HG03103 (cell line): ENCODE results near the gene GABBR2.

Source experiments
- ATAC-seq: cut with Tn5 transposase; IDR thresholded peaks from one replicate; pipeline ENCODE4 v1.9.1; 2021; ENCODE audit warnings: low read depth; ENCODE audit not compliant: unreplicated experiment

GABBR2 gene

DNA sequence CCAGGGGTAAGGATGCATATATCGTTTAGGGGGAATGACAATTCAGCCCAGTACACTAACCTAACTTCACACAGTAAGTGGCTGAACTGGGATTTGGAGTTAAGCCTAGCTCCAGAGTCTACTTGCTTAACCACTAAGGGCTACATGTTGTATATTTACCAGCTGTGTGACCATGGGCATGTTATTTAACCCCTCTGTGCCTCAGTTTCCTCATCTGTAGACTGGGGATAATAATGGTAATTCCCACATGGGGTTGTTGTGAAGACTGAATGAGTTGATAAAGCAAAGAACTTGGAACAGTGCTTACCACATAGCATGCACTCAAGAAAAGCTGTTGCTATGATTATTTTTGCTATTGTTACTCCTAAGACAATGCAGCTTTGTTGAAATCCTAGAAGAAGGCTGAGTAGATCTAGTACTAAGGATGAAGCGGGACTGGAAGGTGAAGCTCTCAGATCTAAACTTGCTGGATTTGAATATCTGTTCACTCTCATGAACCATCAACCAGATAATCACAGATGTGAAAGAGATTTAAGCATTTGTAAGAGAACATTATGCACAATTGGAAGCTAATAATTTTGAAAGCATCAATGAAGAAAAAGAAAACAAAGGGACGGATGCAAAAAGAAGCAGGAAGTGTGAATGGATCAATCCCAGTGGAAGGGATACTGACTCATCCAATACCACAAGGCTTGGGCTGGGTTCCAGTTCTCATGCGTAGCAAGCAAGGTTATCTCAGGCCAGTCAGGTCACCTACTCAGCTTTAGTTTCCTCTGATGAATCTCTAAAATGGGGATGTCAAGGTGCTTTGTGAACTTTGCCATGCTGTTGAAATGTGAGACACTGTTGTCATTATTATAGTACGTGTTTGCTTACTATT, 374.8 kb downstream of the GABBR2 start:
- no peak for ATAC-seq

DNA sequence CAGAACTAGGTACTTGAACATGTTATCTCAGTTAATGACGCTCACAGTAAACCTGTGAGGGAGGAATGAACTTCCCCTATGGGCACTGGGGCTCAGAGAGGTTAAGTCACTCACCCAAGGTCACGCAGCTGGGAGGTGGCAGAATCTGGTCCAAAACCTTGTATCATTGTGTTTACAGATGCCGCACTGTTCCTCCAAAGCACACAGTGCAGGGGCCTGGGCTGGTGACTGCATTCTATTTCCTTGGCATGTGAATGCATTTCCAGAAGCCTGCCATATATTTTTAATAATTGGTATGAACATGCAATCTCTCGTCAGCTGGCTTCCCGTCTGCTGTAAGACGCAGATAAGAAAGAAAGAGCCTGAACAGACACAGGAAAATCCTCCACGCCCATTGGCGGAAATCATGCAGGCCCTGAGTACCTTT, 376.3 kb downstream of the GABBR2 start:
- no peak for ATAC-seq

DNA sequence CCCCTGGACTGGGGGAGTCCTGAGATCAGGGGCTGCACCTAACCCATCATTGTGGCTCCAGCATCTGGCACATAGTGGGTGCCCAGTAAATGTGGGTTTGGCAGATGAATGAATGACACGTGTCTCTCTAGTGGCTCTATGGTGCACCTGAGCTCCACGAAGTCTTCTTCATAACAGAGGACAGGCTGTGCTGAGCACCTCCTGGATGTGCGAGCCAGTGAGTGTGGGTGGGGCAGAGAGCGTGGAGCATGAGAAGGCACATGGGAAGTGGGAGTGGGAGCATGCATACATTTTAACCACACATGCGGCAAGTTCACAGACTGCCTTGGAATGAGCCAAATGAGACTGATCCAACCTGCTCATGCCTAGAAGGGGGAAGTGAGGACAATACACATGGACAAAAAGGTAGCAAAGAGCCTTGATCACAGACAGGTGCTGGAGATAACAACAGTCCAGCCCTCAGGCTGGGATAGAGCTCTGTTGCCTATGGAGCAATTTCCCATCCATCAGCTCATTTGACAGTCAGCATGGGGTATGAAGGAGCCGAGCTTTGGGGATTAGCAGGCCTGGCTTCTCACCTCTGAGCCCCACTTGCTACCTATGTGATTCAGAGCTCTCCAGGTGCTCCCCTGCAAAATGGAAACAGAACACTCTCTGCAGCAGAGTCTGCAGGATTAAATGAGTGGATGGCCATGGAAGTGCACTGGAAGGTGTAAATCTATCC, 377.0 kb downstream of the GABBR2 start:
- ATAC-seq: no peak

DNA sequence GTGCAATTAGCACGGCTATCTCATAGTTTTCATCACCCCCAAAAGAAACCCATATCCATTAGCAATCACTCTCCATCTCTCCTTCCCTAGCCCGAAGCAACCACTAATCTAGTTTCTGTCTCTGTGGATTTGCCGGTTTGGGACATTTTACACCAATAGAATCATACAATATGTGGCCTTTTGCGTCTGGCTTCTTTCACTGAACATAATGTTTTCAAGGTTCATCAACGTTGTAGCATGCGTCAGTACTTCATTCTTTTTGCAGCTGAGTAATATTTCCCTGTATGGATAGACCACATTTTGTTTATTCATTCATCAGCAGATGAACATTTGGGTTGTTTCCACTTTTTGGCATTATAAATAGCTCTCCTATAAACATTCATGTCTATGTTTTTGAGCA, 377.9 kb downstream of the GABBR2 start:
- ATAC-seq: no peak

DNA sequence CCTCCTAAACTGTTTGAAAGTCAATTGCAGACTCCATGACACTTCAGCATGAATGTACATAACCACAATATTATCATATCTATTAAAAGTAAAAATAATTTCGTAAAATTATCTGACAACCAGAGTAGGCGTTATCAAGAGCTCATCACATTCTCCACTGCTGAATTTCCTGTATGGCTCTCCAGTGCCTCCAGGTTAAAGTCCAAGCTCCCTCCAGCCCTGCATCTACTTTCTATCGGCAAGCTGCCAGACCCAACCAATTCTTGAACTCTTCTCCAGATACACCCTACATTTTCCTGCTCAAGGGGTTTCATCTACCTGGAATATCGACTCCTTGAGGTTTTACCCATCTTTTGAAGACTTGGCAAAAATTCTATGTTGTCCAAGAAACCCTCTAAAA, 378.8 kb downstream of the GABBR2 start:
- no peak for ATAC-seq

DNA sequence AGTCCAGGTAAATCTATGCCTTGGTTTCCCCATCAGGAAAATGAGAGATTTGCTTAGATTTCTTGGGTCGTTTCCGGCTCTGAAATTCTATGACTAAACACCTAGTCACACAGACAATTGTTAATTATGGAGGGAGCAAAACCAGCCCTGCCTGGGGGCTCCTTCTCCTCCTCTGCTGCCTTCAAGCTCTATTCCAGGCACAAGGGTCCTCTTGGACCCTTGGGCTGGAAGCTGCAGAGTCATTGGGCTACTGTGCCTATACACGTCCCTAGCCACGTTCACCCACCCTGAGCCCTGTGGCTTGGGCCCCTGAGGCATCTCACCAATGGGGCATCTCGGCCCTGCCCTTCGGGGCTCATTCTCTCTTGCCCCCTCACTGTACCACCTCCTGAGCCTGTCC, 379.5 kb downstream of the GABBR2 start:
- ATAC-seq: no peak

DNA sequence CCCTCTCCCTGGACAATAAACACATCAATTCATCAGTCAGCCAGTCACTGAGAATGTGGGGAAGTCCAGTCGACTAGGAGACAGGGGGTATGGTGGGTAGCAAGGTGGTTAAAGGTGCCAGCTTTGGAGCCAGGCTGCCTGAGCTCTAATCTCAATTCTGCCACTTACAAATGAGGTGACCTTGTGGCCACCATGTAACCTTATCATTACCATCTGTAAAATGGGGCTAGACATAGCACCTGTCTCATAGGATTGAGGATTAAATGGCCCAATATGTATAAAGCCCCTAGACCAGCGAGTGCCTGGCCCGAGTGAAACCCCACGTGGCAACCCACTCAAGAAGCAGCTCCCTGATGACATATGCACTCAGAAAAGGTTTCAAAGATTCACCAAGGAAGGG, 380.0 kb downstream of the GABBR2 start:
- ATAC-seq: no peak

DNA sequence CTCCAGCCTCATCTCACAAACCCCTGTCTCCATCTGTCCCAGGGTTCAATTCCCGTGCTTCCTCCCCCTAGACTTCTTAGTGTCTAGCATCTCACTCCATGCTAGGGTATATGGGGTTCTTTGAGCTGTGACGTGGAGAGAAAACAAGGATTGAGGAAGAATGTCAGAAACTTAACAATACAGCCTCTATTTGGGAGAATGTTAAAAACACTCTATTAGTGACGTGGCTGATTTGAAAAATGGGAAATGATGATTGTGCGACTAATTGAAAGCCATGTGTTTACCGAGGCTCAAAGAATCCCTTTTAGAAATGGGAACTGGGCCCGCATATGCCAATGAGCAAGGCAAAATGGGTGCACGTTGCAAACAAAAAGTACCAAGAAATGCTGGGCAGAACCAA, 380.6 kb downstream of the GABBR2 start:
- no peak for ATAC-seq

DNA sequence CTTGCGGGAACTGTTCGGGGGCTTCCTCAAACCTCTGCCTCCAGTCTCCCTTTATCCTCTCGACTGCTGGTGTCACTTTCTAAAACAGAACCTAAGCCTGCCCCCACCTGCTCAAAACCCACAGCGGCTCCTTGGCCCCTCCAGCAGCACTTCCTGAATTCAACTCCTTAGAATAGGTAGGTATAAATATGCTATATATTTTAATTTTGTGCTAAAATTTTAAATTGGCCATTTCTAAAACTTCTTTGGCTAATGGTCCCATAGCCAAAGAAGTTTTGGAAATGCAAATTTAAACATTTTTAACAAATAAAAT, 381.5 kb downstream of the GABBR2 start:
- ATAC-seq: no peak

DNA sequence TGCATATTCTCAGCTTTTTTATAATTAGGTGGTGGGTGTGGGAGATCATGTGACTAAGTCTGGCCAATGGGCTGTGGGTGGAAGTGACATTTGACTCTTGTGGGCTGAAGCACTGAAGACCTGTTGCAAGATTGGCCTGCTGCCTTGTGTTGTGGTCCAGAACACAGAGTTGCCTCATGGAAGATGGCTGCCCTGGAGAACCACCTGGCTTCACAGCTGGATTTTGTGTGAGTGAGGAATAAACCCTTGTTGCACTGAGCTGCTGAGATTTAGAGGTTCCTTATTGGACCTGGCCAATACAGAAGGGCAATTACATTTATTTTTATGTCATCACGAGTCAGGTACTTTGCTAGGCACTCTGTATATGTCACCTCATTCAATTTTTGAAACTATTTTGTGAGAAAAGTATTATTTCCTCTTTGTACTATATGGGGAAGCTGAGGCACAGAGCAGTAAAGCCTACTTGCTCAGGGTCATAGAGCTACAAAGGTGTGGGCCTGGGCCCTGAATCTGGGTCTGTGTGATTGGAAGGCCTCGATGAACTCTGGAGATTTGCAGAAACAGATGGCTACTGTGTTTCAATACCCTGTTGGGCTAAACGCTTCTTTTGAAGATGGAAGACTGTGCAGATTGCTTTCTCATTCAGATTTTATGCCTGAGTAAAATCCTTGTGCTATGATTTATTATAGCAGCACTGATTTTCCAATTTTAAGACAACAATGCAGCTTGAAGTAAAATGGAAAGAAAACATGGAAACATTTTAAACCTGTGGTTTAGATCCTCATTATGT, 382.1 kb downstream of the GABBR2 start:
- no peak for ATAC-seq

DNA sequence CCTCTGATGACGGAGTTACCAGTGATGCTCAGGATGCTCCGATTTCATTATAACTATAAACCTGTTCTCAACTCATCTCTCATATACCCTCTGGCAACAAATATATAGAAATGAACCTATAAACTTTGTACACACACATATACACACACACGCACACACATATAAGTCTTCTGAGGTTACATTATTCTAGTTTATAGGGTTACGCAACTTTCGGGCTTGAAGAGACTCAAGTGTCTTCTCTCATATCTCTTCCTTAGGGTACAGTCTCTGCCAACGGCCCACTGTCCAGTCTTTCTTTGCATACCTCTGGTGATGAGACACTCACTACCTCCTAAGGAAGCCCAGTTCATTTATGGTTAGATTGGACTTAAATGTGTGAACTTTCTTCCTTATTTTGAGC, 383.9 kb downstream of the GABBR2 start:
- ATAC-seq: no peak

DNA sequence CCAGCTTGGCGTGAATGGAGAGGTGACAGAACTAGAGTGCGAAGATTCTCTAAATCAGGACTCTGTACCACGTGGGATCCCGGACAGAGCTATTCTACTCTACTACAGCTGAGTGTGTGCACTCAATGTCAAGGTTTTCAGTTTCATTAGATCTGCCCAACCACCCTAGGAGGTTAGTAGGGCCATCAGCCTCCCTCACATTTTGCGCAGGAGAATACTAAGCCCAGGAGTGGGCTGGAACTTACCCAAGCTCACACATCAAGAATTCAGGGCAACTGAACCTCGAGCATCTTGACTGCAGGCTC, 385.0 kb downstream of the GABBR2 start:
- ATAC-seq: no peak

DNA sequence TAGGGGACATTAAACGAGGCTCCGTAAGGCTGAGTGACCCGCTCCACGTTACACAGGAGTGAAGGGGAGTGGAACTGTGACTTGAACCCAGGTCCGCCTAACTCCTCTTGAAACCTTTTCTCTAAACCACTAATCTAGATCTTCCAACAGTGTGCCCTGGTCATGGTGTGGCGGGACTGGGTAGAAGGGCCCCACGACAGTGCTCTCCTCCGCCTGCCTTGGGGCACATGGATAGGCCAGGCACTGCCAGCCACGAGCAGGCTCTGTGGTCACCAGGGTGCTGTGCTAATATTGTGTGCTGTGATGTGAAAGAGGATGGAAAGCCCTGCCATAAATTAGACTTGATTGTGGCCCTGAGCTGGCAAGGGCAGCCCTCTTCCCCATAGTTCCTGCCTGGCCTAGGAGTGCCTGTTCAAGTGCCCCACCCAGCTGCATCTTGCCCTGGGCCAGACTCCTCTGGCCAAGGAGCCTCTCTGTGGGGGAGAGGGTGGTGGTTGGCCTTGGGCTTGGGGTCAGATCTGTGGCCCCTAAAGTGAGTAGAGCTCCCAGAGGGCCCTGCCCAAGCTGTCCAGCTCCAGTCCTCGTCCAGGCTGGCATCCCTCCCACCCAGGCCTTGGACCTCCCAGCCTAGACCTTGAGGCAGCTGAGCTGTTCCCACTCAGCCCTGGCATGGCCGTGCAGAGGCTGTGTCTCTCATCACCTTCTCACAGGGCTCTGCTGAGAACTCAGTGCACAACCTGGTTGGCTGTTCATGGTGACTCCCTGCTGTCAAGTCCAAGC, 385.5 kb downstream of the GABBR2 start:
- ATAC-seq: no peak

DNA sequence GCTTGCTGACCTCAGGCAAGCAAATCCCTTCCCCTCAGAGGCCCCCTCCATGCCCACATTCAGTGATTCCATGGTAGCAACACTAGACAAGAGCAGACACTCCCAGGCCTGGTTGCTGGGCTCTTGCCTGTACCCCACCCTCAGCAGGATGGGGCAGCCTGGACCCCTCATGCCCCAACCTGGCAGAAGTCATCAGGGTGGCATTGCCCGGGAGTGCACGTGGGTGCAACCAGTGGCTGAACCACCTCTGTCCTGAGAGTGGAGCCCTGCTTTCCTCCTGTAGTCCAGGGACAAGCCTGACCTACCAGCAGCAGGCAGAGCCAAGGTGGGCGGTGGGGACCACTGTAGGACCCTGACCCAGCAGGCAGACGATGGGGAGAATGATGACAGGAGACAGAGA, 387.5 kb downstream of the GABBR2 start:
- ATAC-seq: no peak

DNA sequence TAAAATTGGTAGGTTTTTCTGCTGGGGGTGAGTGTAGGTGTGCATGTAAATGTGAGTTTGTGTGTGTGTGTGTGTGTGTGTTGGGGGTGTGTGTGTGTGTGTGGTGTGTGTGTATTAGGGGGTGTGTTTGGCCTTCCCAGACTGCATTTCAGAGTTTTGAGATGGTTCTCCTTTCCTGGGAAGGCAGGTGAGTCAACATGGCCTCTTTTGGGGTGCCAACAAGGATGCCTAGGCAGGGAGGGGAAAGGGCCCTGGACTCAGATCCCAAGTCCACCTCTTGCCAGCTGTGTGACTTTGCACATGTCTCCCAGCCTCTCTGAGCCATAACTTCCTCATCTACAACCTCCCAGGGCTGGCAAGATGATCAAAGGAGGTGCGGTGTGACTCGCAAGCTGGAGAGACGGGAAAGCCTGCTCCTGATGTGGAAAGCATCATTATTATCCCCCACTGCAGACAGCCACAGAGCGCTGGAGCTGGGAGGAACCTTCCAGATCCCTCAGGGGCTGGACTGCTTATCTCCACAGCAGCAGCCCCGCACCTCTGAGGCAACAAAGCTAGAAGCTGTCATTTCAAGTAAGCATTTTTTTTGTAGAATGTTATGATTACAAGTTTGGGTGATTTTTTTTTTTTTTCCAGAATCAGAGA, 389.8 kb downstream of the GABBR2 start:
- no peak for ATAC-seq

DNA sequence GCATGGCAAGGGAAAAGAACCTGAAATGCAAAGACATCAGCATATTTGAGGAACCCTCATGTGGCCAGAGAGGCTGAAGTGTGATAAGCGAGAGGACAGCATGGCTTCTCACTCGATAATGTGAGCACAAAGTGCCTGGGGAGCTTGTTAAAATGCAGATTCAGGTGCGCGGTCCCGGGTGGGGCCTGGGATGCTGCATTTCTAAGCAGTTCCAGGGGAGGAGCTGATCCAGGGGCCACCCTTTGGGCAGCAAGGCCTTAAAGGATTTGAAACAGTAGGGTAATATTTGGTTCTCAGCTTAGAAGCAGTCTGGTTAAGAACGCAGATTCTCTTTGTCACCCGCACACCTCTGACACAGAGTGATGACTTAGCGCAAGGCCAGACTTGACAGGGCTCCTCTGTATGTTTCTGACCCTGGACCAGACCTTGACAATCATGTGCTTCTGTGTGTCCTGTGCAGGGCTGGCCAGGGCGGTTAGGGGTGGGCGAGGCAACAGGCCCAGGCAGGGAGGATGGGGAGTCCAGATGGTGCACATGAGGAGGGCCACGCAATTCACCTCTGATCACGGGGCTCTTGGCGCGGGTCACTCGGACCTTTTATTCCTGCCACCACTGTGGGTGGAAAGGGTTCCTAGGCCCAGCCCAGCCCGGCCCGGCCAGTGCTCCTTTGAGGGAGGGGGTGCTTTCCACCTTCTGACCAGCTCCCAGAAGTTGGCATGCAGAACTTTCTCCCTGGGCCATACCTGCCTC, 390.5 kb downstream of the GABBR2 start:
- ATAC-seq: no peak

DNA sequence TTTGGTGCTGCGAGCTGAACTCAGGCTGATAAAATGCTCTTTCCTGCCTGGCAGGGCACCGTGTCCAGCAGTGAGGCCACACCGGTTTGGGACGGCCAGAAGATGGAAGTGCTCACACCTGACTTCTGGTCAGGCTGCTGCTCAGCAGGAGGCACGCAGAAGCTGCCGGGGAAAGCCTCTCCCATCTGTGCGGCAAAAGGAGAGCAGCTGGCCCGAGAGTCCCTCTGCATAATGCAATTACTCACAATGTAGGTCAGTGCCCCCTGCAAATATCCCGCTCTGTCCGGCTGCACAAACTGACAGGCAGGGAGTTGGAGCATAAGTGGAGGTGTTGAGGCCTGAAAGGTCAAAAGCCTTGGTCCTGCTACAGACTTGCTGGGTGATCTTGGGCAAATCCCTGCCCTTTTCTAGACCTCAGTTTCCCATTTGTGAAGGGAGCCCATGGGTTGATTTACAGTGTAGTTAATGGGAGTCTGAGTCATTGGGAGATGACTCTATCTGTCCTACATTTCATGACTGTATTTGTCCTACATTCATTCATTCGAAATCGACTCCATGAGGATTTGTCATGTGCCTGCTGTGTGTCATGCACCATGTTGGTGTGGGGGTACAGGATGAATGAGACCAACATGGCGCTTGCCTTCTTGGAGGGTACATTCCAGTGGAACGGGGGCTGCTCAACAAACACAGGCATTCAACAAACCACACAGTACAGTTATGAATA, 391.4 kb downstream of the GABBR2 start:
- no peak for ATAC-seq

DNA sequence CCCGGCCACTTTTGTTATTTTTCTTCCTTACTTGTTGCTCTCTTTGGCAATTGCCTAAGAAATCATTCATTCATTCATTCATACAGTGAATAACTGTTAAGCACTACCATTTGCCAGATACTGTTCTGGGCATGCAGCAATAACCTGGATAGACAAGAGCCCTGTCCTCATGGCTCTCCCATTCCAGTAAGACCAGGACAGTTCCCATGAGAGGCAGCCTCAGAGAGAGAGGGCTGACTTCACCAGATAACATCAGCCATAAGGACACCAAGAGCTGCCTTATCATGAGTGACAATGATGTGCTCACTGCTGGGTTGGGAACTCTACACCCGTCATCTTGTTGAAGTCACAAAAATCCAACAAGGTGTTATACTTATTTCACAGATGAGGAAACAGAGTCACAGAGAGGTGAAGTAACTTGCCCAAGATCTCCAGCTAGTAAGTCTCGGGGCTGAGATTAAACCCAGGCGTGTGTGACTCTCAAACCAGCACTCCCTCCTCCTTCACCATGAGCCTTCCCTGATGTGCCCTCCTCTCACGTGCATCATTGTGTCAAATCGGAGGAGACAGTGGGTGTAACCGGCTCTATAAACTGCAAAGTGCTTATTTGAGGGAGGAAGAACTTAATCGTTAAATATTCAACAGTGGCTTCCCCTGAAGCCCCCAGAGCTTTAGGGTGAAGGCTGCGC, 392.1 kb downstream of the GABBR2 start:
- ATAC-seq: no peak
